SK-N-SH treated with all-trans-retinoic acid at 6 μM for 48 hours (cell line): ENCODE data around the gene DTX1.

Experiments
- ARNTL ChIP-seq: fragments of 450-650 bp; formaldehyde crosslinking; IDR thresholded peaks from 2 replicates; pipeline ENCODE4 v1.5.0; 2020; ENCODE audit warnings: low read depth, mild to moderate bottlenecking, moderate library complexity, borderline replicate concordance
- BACH2 ChIP-seq: fragments of 250-450 bp; sonication (Bioruptor Pico); IDR thresholded peaks from 2 replicates; pipeline ENCODE4 v1.9.0; 2021; ENCODE audit warnings: mild to moderate bottlenecking, borderline replicate concordance
- CSDC2 ChIP-seq: fragments of 250-450 bp; sonication (Bioruptor Pico); IDR thresholded peaks from 2 replicates; pipeline ENCODE4 v1.5.0; 2020; ENCODE audit warnings: mild to moderate bottlenecking, moderate library complexity
- ESRRG ChIP-seq: fragments of 250-450 bp; sonication (Bioruptor Pico); IDR thresholded peaks from 2 replicates; pipeline ENCODE4 v1.6.1; 2021; ENCODE audit warnings: mild to moderate bottlenecking
- ZFP3 ChIP-seq: fragments of 250-450 bp; sonication (Bioruptor Pico); IDR thresholded peaks from 2 replicates; pipeline ENCODE4 v1.5.0; 2020; ENCODE audit warnings: mild to moderate bottlenecking, moderate library complexity
- ZFP30 ChIP-seq: fragments of 450-650 bp; formaldehyde crosslinking; IDR thresholded peaks from 2 replicates; pipeline ENCODE4 v1.5.0; 2022; ENCODE audit warnings: mild to moderate bottlenecking, moderate library complexity
- ZNF565 ChIP-seq: fragments of 450-650 bp; formaldehyde crosslinking; conservative IDR thresholded peaks from 2 replicates; pipeline ENCODE4 v1.5.0; 2020; ENCODE audit warnings: low read depth, mild to moderate bottlenecking, moderate library complexity

- TF ChIP-seq ZNF565 (CRISPR knock-in tag) (no peak), ESRRG (CRISPR knock-in tag) (no peak), BACH2 (CRISPR knock-in tag) (no peak), ZFP3 (CRISPR knock-in tag) (no peak), ARNTL (CRISPR knock-in tag) (no peak), ZFP30 (CRISPR knock-in tag) (no peak), CSDC2 (no peak)
These were observed 25.5 kb upstream of the DTX1 start for GRCh38 chr12:113030875-113031525.
